HepG2 (cell line): ENCODE measurements around the gene FAM20C. TPM values are rescaled to one million over a fixed set of nuclear protein-coding genes. Genes with fewer than 3 reads are reported as not detected.

Experiments
- ATAC-seq: fragments of 200-7000 bp; cut with Tn5 transposase; 3 replicates; pipeline ENCODE4 v1.9.1; 2020; ENCODE audit warnings: mild to moderate bottlenecking, moderate library complexity
- BruUV-seq: library from RNA; stranded (reverse); fragments of 400-500 nt; replicated peaks from 2 replicates; lab custom pipeline; 2021; lab: Mats Ljungman, UMichigan
- CTCF ChIA-PET: fragments of 300-600 bp; formaldehyde crosslinking; extraction: SDS; loops from one replicate; lab custom pipeline; 2021; ENCODE audit warnings: low total read pairs, inconsistent platforms, low intra/inter-chr PET ratio; lab: Yijun Ruan, JAX
- POLR2A ChIA-PET: fragments of 350-600 bp; sonication (Branson Sonifier 250); formaldehyde crosslinking; loops from one replicate; lab custom pipeline; 2020; ENCODE audit warnings: antibody characterized with exemption, inconsistent platforms; lab: Yijun Ruan, JAX
- DNase-seq: peaks from one replicate; pipeline ENCODE4 v3.0.0-alpha.2; 2015; ENCODE audit warnings: low spot score
- FAIRE-seq: peaks from 3 replicates; lab custom pipeline; 2011; peaks lifted over from hg19 to GRCh38; lab: Jason Lieb, UNC
- H2AFZ ChIP-seq: one replicate; pipeline ENCODE4 v1.6.1; 2011; ENCODE audit warnings: low read length, inconsistent platforms
- H3K27ac ChIP-seq: fragments of 300-600 bp; 3 replicates; pipeline ENCODE4 v1.8.0; 2011; ENCODE audit warnings: mixed run types, mild to moderate bottlenecking, mixed read lengths, low read length, inconsistent platforms; ENCODE audit not compliant: insufficient read depth; ENCODE audit errors: extremely low read length
- H3K27me3 ChIP-seq, 2 experiments: fragments of 200-600 bp in 1 of 2; 2 replicates in 1 of 2; 3 replicates in 1 of 2; pipeline versions ENCODE4 v1.6.0 to v1.8.0; 2011; ENCODE audit warnings: low read length in 2 of 2, mild to moderate bottlenecking in 2 of 2, moderate library complexity in 2 of 2, inconsistent platforms in 1 of 2; ENCODE audit not compliant: insufficient read depth in 2 of 2, control insufficient read depth in 1 of 2
- H3K36me3 ChIP-seq, 2 experiments: fragments of 200-600 bp in 1 of 2; replicated peaks in 1 of 2; 2 replicates in 1 of 2; 3 replicates in 1 of 2; pipeline versions ENCODE4 v1.5.1 to v1.8.0; 2011; ENCODE audit warnings: low read length in 2 of 2, inconsistent platforms in 1 of 2; ENCODE audit not compliant: insufficient read depth in 2 of 2, control insufficient read depth in 1 of 2
- H3K4me1 ChIP-seq: 2 replicates; pipeline ENCODE4 v1.5.1; 2012; ENCODE audit warnings: low read length, inconsistent platforms; ENCODE audit not compliant: insufficient read depth
- H3K4me2 ChIP-seq: 2 replicates; pipeline ENCODE4 v1.6.0; 2011; ENCODE audit warnings: low read depth, low read length, inconsistent platforms
- H3K4me3 ChIP-seq, 3 experiments: fragments of 200-600 bp in 1 of 3; sonication (generic), shearing (Covaris generic) in 1 of 3; replicated peaks in 1 of 3; 2 replicates each; pipeline ENCODE4 v1.5.1; 2011 to 2016; ENCODE audit warnings: low read length in 3 of 3, inconsistent platforms in 2 of 3, low read depth in 2 of 3, mild to moderate bottlenecking in 2 of 3, control low read depth in 1 of 3, mixed read lengths in 1 of 3; ENCODE audit not compliant: insufficient read depth in 1 of 3
- H3K79me2 ChIP-seq: one replicate; pipeline ENCODE4 v1.6.1; 2011; ENCODE audit warnings: low read length, inconsistent platforms; ENCODE audit not compliant: insufficient read depth
- H3K9ac ChIP-seq: 2 replicates; pipeline ENCODE4 v1.6.0; 2011; ENCODE audit warnings: mild to moderate bottlenecking, low read depth, low read length, inconsistent platforms; ENCODE audit not compliant: insufficient read depth
- H3K9me3 ChIP-seq: 2 replicates; pipeline ENCODE4 v1.5.1; 2012; ENCODE audit warnings: mild to moderate bottlenecking, low read length
- H4K20me1 ChIP-seq: 2 replicates; pipeline ENCODE4 v1.6.0; 2011; ENCODE audit warnings: inconsistent platforms, mild to moderate bottlenecking, low read length, moderate library complexity; ENCODE audit not compliant: insufficient read depth
- AGO1 ChIP-seq: fragments of 200-400 bp; formaldehyde crosslinking; IDR thresholded peaks from 2 replicates; pipeline ENCODE4 v1.6.1; 2017; ENCODE audit warnings: mild to moderate bottlenecking, low read depth, low read length, moderate library complexity; ENCODE audit not compliant: poor library complexity, severe bottlenecking
- FOXO1 ChIP-seq: sonication (generic); formaldehyde crosslinking; IDR thresholded peaks from 2 replicates; pipeline ENCODE4 v1.4.0; 2020; ENCODE audit warnings: missing genetic modification reagents
- HMG20B ChIP-seq: conservative IDR thresholded peaks from 2 replicates; pipeline ENCODE4 v1.6.1; 2016; ENCODE audit warnings: missing genetic modification reagents, missing compliant biosample characterization
- MED13 ChIP-seq: sonication (generic); formaldehyde crosslinking; IDR thresholded peaks from 2 replicates; pipeline ENCODE4 v1.5.0; 2020; ENCODE audit warnings: missing genetic modification reagents
- PAWR ChIP-seq: sonication (generic); formaldehyde crosslinking; IDR thresholded peaks from 2 replicates; pipeline ENCODE4 v1.4.0; 2020; ENCODE audit warnings: missing genetic modification reagents, mild to moderate bottlenecking, borderline replicate concordance
- PHF8 ChIP-seq: sonication (generic); formaldehyde crosslinking; IDR thresholded peaks from 2 replicates; pipeline ENCODE4 v1.5.0; 2020; ENCODE audit warnings: missing genetic modification reagents
- RNF2 ChIP-seq: fragments of 450-650 bp; conservative IDR thresholded peaks from 2 replicates; pipeline ENCODE4 v1.6.1; 2016; ENCODE audit warnings: low read depth
- SOX5 ChIP-seq: IDR thresholded peaks from 2 replicates; pipeline ENCODE4 v1.6.1; 2016; ENCODE audit warnings: borderline replicate concordance
- TFE3 ChIP-seq: IDR thresholded peaks from 2 replicates; pipeline ENCODE4 v1.6.1; 2016
- ZNF160 ChIP-seq: sonication (generic); formaldehyde crosslinking; IDR thresholded peaks from 2 replicates; pipeline ENCODE4 v1.8.0; 2022; ENCODE audit warnings: mild to moderate bottlenecking, inconsistent platforms, missing genetic modification reagents
- ZNF234 ChIP-seq: sonication (generic); formaldehyde crosslinking; conservative IDR thresholded peaks from 2 replicates; pipeline ENCODE4 v1.5.1; 2020; ENCODE audit warnings: mild to moderate bottlenecking, missing genetic modification reagents
- ZXDC ChIP-seq: sonication (generic); formaldehyde crosslinking; IDR thresholded peaks from 2 replicates; pipeline ENCODE4 v1.5.0; 2020; ENCODE audit warnings: mild to moderate bottlenecking, missing genetic modification reagents
- WGBS: methylation state at CpG from one replicate; pipeline ENCODE4 v1.1.6; 2017; ENCODE audit warnings: low lambda C conversion rate; 5-methylcytosine and 5-hydroxymethylcytosine counted together
- in situ Hi-C: cut with HindIII; loops from 2 replicates; pipeline ENCODE4 v1.10.0; 2017; ENCODE audit warnings: low pct_unique_long_range_greater_than_20kb; ENCODE audit not compliant: extremely low pct_ligation_motif_present
- intact Hi-C: fragments of 100-400 bp; cut with micrococcal nuclease; formaldehyde crosslinking; loops from one replicate; pipeline ENCODE4 v1.10.0; 2022; ENCODE audit not compliant: unreplicated experiment
- polyA plus RNA-seq, 8 experiments: library from polyadenylated mRNA; depleted of rRNA in 3 of 8; stranded (reverse) in 7 of 8; unstranded in 1 of 8; fragments of >200 nt; fragmentation: Illumina TruSeq in 4 of 8; extraction: Trizol in 4 of 8; gene quantifications; 2 replicates each; pipeline versions ENCODE4 v1.2.1 to v1.2.3, GENCODE V29; 2011 to 2016; ENCODE audit warnings: low read depth in 4 of 8, missing spikeins in 1 of 8, mixed read lengths in 1 of 8; ENCODE audit not compliant: insufficient read depth in 1 of 8
- total RNA-seq, 5 experiments: library from RNA; depleted of rRNA; stranded (reverse); fragments of >200 nt; fragmentation: Illumina TruSeq; extraction: Trizol; gene quantifications; 2 replicates each; pipeline ENCODE4 v1.2.3, GENCODE V29; 2016; ENCODE audit warnings: low read depth in 1 of 5
- TF ChIP-seq, protein P1 (sequence below): sonication (generic); formaldehyde crosslinking; IDR thresholded peaks from 2 replicates; pipeline ENCODE4 v1.4.0; 2020; ENCODE audit warnings: missing genetic modification reagents

The FAM20C gene
- total and polyA plus RNA-seq, 2 of the 13 experiments (the other 11 are each of a cell fraction or from before 2014, with no cell fraction given): 11.9 to 19.9 TPM

- Histone ChIP-seq H3K4me2 (no peak overlapping the region), H2AFZ (no peak overlapping the region), H3K36me3 (no peaks in the 10 kb centered on the region), H3K9ac (no peak overlapping the region), H3K79me2 (no peaks in the 10 kb centered on the region), H3K27ac (no peak overlapping the region), H3K9me3 (no peaks in the 10 kb centered on the region), H3K27me3 (peaks cover 21 to 82% of the 10 kb centered on the region in 2 experiments), H4K20me1 (no peaks in the 10 kb centered on the region; the same call in 1 of the 2 replicates), H3K4me1 (no peaks in the 10 kb centered on the region), H3K4me3 (no peak overlapping the region)
- CTCF ChIA-PET: no interaction called here
- no peak for DNase-seq
- BruUV-seq: no TSS peak
- POLR2A ChIA-PET: no interaction called here
- TF ChIP-seq, protein P1, sequence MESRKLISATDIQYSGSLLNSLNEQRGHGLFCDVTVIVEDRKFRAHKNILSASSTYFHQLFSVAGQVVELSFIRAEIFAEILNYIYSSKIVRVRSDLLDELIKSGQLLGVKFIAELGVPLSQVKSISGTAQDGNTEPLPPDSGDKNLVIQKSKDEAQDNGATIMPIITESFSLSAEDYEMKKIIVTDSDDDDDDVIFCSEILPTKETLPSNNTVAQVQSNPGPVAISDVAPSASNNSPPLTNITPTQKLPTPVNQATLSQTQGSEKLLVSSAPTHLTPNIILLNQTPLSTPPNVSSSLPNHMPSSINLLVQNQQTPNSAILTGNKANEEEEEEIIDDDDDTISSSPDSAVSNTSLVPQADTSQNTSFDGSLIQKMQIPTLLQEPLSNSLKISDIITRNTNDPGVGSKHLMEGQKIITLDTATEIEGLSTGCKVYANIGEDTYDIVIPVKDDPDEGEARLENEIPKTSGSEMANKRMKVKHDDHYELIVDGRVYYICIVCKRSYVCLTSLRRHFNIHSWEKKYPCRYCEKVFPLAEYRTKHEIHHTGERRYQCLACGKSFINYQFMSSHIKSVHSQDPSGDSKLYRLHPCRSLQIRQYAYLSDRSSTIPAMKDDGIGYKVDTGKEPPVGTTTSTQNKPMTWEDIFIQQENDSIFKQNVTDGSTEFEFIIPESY: no peak
- no peak for TF ChIP-seq HMG20B
- TF ChIP-seq TFE3 (CRISPR knock-in tag): no peak
- TF ChIP-seq PHF8: no peak
- no peak for TF ChIP-seq FOXO1 (CRISPR knock-in tag)
- TF ChIP-seq ZXDC (CRISPR knock-in tag): no peak
- TF ChIP-seq SOX5: no peak
- no peak for TF ChIP-seq RNF2
- no peak for TF ChIP-seq ZNF234 (CRISPR knock-in tag)
- no peak for TF ChIP-seq AGO1
- TF ChIP-seq PAWR (CRISPR knock-in tag): no peak
- no peak for TF ChIP-seq ZNF160 (CRISPR knock-in tag)
- TF ChIP-seq MED13 (CRISPR knock-in tag): no peak
- ATAC-seq: no peak
- intact Hi-C loops (no loop called here), in situ Hi-C loops (no loop called here)
- FAIRE-seq: no peak
- WGBS: 61% methylated on average over 16 of the region's 19 CpGs
Measured at GRCh38 chr7:179209-179681, 13.1 kb upstream of the FAM20C start.
